Mesodermal cell (in vitro differentiated cells): ENCODE data around the gene OTOGL.
"Not testable (repeated sequence)": the region's sequence is repeated elsewhere in the genome, so short reads cannot be mapped to it uniquely, and the experiment has no call there.

Experiments used
- H3K27ac ChIP-seq: 2 replicates; pipeline ENCODE4 v1.7.0; 2013; ENCODE audit warnings: mild to moderate bottlenecking, low read depth, low read length, moderate library complexity; ENCODE audit not compliant: severe bottlenecking
- H3K36me3 ChIP-seq: 2 replicates; pipeline ENCODE4 v1.7.1; 2013; ENCODE audit warnings: mild to moderate bottlenecking, low read length, moderate library complexity; ENCODE audit not compliant: control insufficient read depth, insufficient read depth
- H3K4me1 ChIP-seq: one replicate; pipeline ENCODE4 v1.7.1; 2013; ENCODE audit warnings: mild to moderate bottlenecking, low read length; ENCODE audit not compliant: insufficient read depth, control insufficient read depth, poor library complexity, severe bottlenecking
- H3K4me3 ChIP-seq: 2 replicates; pipeline ENCODE4 v1.7.0; 2013; ENCODE audit warnings: low read length, control low read depth, mild to moderate bottlenecking; ENCODE audit not compliant: insufficient read depth, poor library complexity, severe bottlenecking; ENCODE audit errors: extremely low read depth
- H3K9me3 ChIP-seq: 2 replicates; pipeline ENCODE4 v1.7.1; 2013; ENCODE audit warnings: mild to moderate bottlenecking, low read length, moderate library complexity; ENCODE audit not compliant: control insufficient read depth
- WGBS, 2 experiments: methylation state at CpG; one replicate each; pipeline ENCODE4 v1.1.5; 2013; ENCODE audit warnings: missing lambda C conversion rate in 2 of 2; ENCODE audit not compliant: insufficient coverage in 2 of 2; 5-methylcytosine and 5-hydroxymethylcytosine counted together

The OTOGL gene

DNA sequence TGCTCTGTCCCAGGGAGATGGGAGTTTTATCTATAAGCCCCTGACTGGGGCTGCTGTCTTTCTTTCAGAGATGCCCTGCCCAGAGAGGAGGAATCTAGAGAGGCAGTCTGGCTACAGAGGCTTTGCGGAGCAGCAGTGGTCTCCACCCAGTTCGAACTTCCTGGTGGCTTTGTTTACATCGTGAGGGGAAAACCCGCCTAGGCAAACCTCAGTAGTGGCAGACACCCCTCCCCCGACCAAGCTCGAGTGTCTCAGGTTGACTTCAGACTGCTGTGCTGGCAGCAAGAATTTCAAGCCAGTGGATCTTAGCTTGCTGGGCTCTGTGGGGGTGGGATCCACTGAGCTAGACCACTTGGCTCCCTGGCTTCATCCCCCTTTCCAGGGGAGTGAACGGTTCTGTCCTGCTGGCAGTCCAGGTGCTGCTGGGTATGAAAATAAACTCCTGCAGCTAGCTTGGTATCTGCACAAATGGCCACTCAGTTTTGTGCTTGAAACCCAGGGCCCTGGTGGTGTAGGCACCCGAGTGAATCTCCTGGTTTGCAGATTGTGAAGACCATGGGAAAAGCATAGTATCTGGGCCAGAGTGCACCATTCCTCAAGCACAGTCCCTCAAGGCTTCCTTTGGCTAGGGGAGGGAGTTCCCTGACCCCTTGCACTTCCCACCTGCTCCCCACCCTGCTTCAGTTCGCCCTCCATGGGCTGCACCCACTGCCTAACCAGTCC is 15.3 kb upstream of the OTOGL start:
- H3K4me3 ChIP-seq, H3K4me1 ChIP-seq, H3K27ac ChIP-seq, H3K36me3 ChIP-seq, H3K9me3 ChIP-seq: not testable (repeated sequence)
- WGBS, 2 experiments: 46 to 65% methylated on average over 3 to 5 of the region's 9 CpGs

GRCh38 chr12:80086025-80086424 is 13.3 kb upstream of the OTOGL start:
- H3K4me1 ChIP-seq: peaks cover 4% of the 10 kb centered on the region
- H3K9me3 ChIP-seq: no peaks in the 10 kb centered on the region
- H3K27ac ChIP-seq: no peak overlapping the region
- WGBS, 2 experiments: 80 to 100% methylated on average over 1 of the region's 3 CpGs
- H3K36me3 ChIP-seq: no peaks in the 10 kb centered on the region
- H3K4me3 ChIP-seq: no peak overlapping the region

- peaks cover 4% of the 10 kb centered on the region for H3K4me1 ChIP-seq
- 94 to 100% methylated on average over 3 to 4 of the region's 8 CpGs for WGBS, 2 experiments
- no peaks in the 10 kb centered on the region for H3K36me3 ChIP-seq
- H3K4me3 ChIP-seq: no peak overlapping the region
- no peaks in the 10 kb centered on the region for H3K9me3 ChIP-seq
- no peak overlapping the region for H3K27ac ChIP-seq
These were observed 11.7 kb upstream of the OTOGL start for GRCh38 chr12:80087486-80088213.

GRCh38 chr12:80100591-80100990 is 1.3 kb downstream of the OTOGL start:
- no CpG with 5 or more reads among the region's 1 CpG for WGBS, 2 experiments
- Histone ChIP-seq H3K27ac (no peak overlapping the region), H3K9me3 (no peaks in the 10 kb centered on the region), H3K4me3 (no peak overlapping the region), H3K36me3 (no peaks in the 10 kb centered on the region), H3K4me1 (no peaks in the 10 kb centered on the region)

DNA sequence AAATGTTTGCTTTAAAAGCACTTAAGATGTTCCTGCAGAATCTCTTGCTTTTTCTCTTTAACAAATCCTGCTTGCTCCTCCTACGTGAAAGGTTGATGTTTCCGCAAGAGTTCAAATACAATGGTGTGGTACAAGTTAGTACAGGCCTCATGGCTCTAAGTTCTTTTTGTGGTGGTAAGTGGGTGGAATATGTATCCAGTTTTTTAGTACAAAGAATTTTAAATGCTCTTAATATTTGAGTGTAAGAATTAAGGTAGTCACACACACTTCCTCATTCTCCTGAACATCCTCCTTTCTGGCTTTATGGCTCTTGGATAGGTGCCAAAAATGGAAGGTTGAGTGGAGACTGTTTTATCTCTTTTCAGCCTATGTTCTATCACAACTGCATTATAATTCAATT is 1.8 kb downstream of the OTOGL start:
- Histone ChIP-seq H3K4me3 (no peak overlapping the region), H3K36me3 (no peaks in the 10 kb centered on the region), H3K27ac (no peak overlapping the region), H3K9me3 (no peaks in the 10 kb centered on the region), H3K4me1 (no peaks in the 10 kb centered on the region)
- WGBS, 2 experiments: no CpG with 5 or more reads among the region's 2 CpGs

DNA sequence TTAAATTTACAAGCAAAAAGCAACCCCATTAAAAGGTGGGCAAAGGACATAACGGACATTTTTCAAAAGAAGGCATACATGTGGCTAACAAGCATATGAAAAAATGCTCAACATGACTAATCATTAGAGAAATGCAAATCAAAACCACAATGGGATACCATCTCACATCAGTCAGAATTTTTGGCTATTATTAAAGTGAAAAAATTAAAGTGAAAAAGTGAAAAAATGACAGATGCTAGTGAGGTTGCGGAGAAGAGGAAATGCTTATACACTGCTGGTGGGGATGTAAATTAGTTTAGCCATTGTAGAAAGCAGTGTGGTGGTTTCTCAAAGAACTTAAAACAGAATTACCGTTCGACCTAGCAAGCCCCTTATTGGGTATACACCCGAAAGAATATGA is 7.9 kb downstream of the OTOGL start:
- Histone ChIP-seq H3K4me1 (no peaks in the 10 kb centered on the region), H3K4me3 (no peak overlapping the region), H3K36me3 (no peaks in the 10 kb centered on the region), H3K9me3 (no peaks in the 10 kb centered on the region), H3K27ac (no peak overlapping the region)
- WGBS, 2 experiments: 89 to 100% methylated on average over 2 to 4 of the region's 5 CpGs

DNA sequence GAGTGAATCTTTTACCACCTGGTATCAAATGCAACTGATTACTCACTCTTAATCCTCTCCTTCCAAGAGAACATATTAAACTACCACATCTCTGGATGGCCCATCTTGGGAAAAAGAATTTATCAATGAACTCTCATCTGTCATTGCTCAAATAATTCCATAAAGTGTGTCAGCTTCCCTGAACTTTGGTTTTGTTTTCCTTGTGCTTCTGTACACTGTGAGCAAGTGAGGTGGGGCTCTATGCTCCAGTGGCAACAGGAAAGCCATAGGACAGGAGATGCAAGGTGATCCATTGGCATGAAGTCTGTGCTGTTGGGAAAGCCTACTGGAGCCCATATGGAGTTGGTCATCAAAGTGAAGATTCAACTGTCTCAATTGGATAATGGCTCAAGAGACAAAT is 17.4 kb downstream of the OTOGL start:
- Histone ChIP-seq H3K4me3 (no peak overlapping the region), H3K9me3 (no peaks in the 10 kb centered on the region), H3K36me3 (no peaks in the 10 kb centered on the region), H3K27ac (no peak overlapping the region), H3K4me1 (peaks cover 4% of the 10 kb centered on the region)

- H3K36me3 ChIP-seq: no peaks in the 10 kb centered on the region
These were observed 19.4 kb downstream of the OTOGL start for GRCh38 chr12:80118565-80119324.

DNA sequence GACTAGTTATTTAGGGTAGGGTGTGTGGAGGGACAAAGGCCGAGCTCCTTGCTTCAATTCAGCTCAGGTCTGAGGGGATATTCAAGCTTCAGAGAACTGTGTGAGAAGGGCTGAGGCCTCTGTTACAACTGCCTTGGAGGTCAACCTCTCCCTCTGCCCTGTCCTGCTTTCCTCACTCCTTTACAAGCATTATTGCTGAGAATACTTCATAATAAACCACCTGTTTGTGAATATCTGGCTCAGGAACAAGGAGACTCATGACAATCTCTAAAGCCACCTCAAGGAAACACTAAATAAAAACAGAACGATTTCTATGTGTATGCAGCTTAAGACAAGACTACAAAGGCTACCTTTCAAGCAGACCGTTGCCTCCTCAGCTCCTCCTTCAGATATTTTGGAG is 21.7 kb downstream of the OTOGL start:
- H3K36me3 ChIP-seq: no peaks in the 10 kb centered on the region
- no peaks in the 10 kb centered on the region for H3K4me1 ChIP-seq
- WGBS, 2 experiments: 84 to 85% methylated on average over 2 to 3 of the region's 3 CpGs
- no peaks in the 10 kb centered on the region for H3K9me3 ChIP-seq
- no peak overlapping the region for H3K4me3 ChIP-seq
- no peak overlapping the region for H3K27ac ChIP-seq

More at GRCh38 chr12:80118565-80119324, 19.4 kb downstream of the OTOGL start:
- 69 to 86% methylated on average over 1 to 2 of the region's 2 CpGs for WGBS, 2 experiments
- Histone ChIP-seq H3K27ac (no peak overlapping the region), H3K4me1 (peaks cover 4% of the 10 kb centered on the region), H3K4me3 (no peak overlapping the region), H3K9me3 (no peaks in the 10 kb centered on the region)

DNA sequence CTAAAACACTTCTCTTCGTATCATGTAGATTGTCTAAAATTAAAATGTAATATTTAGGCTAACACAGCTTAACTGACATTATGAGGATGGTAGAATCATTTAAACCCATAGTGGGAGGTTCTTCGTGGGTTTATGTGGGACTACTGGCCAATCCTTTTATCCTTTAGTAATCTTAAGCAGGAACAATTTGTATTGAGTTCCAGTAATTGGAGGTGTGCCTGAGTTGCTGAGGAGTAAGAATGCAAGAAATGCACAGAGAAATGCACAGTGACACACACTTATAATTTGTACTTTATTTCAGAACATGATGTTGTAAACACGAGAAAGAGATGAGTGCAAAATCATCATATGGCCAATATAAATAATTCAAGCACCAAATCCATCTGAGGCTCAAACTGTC is 22.3 kb downstream of the OTOGL start:
- 83 to 100% methylated on average over 1 of the region's 3 CpGs for WGBS, 2 experiments
- Histone ChIP-seq H3K4me3 (no peak overlapping the region), H3K4me1 (no peaks in the 10 kb centered on the region), H3K9me3 (no peaks in the 10 kb centered on the region), H3K36me3 (no peaks in the 10 kb centered on the region), H3K27ac (no peak overlapping the region)
